Uterus (tissue), 4 donors: ENCODE measurements around the gene ZDBF2. TPM values are rescaled to one million over a fixed set of nuclear protein-coding genes. Genes with fewer than 3 reads are reported as not detected.
"Not testable (repeated sequence)": the region's sequence is repeated elsewhere in the genome, so short reads cannot be mapped to it uniquely, and the experiment has no call there.

Experiments used
- DNase-seq, 2 donors: peaks; one replicate each; pipeline ENCODE4 v3.0.0-alpha.2; 2019 to 2020
- H3K27ac ChIP-seq, 2 donors: fragments of 200-600 bp; sonication (generic); 1 replicate in 1 of 2; 2 replicates in 1 of 2; pipeline ENCODE4 v1.5.1; 2016 to 2018
- H3K27me3 ChIP-seq, 2 donors: fragments of 200-600 bp; sonication (generic); one replicate each; pipeline ENCODE4 v1.5.1; 2018 to 2019; ENCODE audit warnings: control low read depth in 1 of 2
- H3K36me3 ChIP-seq, 2 donors: fragments of 200-600 bp; sonication (generic); one replicate each; pipeline ENCODE4 v1.5.1; 2019; ENCODE audit warnings: control low read depth in 1 of 2
- H3K4me1 ChIP-seq, 2 donors: fragments of 200-600 bp; sonication (generic); one replicate each; pipeline ENCODE4 v1.5.1; 2018 to 2019; ENCODE audit warnings: control low read depth in 1 of 2
- H3K4me3 ChIP-seq, 2 donors: fragments of 200-600 bp; sonication (generic); 1 replicate in 1 of 2; 2 replicates in 1 of 2; pipeline ENCODE4 v1.5.1; 2018 to 2019; ENCODE audit warnings: mild to moderate bottlenecking in 1 of 2
- H3K9me3 ChIP-seq, 2 donors: fragments of 200-600 bp; sonication (generic); one replicate each; pipeline ENCODE4 v1.5.1; 2019; ENCODE audit warnings: control low read depth in 1 of 2
- POLR2A ChIP-seq, 2 donors: fragments of 450-650 bp; IDR thresholded peaks; one replicate each; pipeline ENCODE4 v1.6.1; 2016; ENCODE audit warnings: antibody characterized with exemption in 2 of 2, mild to moderate bottlenecking in 1 of 2, moderate library complexity in 1 of 2
- intact Hi-C: fragments of 100-400 bp; cut with DNase I; formaldehyde crosslinking; loops from one replicate; pipeline ENCODE4 v1.15.1; 2023; ENCODE audit warnings: low total_unique reads
- total RNA-seq, 4 donors: library from RNA; depleted of rRNA in 3 of 4; stranded (reverse); fragments of >200 nt in 3 of 4; gene quantifications; one replicate each; pipeline versions ENCODE4 v1.1.0 to v1.2.4, GENCODE V29; 2014 to 2023
- TF ChIP-seq, protein P1 (sequence below), 4 experiments: fragments of 200-600 bp in 2 of 4; fragments of 450-650 bp in 2 of 4; sonication (generic) in 2 of 4; IDR thresholded peaks; one replicate each; pipeline ENCODE4 v1.5.1; 2016 to 2019; ENCODE audit warnings: antibody characterized with exemption in 4 of 4, mild to moderate bottlenecking in 2 of 4, moderate library complexity in 1 of 4
- donor health status: DM: yes; HTN: yes; CAD: no.

Gene ZDBF2
- total RNA-seq, 4 donors from 2014 or later, result 9.7 to 33.7 (median 22.6) TPM

DNA sequence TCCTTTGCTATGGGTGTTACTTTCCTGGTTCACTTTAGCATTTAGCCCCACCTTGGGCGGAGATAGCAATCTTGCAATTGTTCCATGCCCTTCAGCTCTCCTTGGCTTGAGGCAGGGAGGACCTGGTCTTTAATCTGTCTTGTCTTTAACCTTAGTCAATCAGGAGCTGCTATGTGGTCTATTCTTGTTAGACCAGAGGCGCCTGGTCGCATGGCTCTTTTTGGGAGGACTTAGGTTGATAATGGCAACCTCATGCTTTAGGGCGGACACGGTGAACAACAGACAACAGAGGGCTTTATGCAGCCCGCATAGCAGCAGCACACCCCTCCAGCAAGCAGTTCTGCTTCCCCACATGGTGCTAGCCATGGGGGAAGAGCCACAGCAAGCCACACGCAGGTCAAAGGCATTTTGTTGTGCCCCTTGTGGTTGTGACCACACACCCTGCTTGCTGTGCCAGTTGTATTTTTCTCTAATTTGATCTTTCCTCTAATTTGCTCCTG lies 17.7 kb upstream of the ZDBF2 start:
- no peak for TF ChIP-seq POLR2A (IDR thresholded peaks at IDR 0.05)
- TF ChIP-seq, protein P1, sequence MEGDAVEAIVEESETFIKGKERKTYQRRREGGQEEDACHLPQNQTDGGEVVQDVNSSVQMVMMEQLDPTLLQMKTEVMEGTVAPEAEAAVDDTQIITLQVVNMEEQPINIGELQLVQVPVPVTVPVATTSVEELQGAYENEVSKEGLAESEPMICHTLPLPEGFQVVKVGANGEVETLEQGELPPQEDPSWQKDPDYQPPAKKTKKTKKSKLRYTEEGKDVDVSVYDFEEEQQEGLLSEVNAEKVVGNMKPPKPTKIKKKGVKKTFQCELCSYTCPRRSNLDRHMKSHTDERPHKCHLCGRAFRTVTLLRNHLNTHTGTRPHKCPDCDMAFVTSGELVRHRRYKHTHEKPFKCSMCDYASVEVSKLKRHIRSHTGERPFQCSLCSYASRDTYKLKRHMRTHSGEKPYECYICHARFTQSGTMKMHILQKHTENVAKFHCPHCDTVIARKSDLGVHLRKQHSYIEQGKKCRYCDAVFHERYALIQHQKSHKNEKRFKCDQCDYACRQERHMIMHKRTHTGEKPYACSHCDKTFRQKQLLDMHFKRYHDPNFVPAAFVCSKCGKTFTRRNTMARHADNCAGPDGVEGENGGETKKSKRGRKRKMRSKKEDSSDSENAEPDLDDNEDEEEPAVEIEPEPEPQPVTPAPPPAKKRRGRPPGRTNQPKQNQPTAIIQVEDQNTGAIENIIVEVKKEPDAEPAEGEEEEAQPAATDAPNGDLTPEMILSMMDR (IDR thresholded peaks at IDR 0.05), result no peak
- H3K27me3 ChIP-seq, result peaks cover 0 to 21% of the 10 kb centered on the region in 2 donors
- DNase-seq, result no peak

DNA sequence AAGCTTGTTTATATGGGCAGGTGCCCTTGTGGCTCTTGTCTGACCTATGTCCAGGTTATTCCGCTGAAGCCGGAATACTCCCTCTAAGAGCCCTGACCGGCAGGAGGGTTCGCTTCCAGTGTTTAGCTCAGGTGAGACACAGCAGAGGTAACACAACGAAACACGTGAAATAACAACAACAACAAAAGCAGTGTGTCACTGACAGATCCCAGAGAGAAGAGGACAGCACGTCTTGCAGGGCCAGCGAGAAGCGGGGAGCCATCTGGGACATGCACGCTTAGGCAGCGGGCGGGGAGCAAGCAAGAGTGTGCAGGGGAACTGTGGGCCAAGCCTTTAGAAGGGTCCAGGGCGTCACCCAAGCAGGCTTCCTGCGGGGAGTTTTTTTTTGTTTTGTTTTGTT lies 17.1 kb upstream of the ZDBF2 start:
- DNase-seq, result no peak
- Histone ChIP-seq H3K4me1 (no peaks in the 10 kb centered on the region), H3K27me3 (peaks cover 0 to 21% of the 10 kb centered on the region in 2 donors), H3K9me3 (no peaks in the 10 kb centered on the region), H3K4me3 (no peak overlapping the region), H3K27ac (no peak overlapping the region), H3K36me3 (no peaks in the 10 kb centered on the region)
- TF ChIP-seq POLR2A (IDR thresholded peaks at IDR 0.05), result no peak
- TF ChIP-seq, protein P1 (IDR thresholded peaks at IDR 0.05), result no peak
- intact Hi-C loops, result no loop called here

More for the DNA sequence above, 17.7 kb upstream of the ZDBF2 start:
- no peaks in the 10 kb centered on the region for H3K4me1 ChIP-seq
- no peaks in the 10 kb centered on the region for H3K36me3 ChIP-seq
- no peaks in the 10 kb centered on the region for H3K9me3 ChIP-seq
- H3K4me3 ChIP-seq, result no peak overlapping the region
- intact Hi-C loops, result no loop called here
- no peak overlapping the region for H3K27ac ChIP-seq

DNA sequence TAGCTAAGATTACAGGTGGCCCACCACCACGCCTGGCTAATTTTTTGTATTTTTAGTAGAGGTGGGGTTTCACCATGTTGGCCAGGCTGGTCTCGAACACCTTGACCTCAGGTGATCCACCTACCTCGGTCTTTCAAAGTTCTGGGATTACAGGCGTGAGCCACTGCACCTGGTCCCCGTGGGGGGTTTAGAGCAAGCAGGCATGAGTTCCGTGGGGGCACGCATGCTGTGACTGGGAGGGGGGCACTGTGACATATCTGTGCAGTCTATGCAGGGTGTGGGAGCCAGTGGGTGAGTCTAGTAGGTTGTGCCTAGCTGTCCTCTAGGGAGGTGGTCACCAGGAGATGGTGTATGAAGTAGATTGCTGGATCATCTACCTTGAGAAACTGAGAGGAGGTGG lies 16.6 kb upstream of the ZDBF2 start:
- Histone ChIP-seq H3K4me3 (no peak overlapping the region), H3K9me3 (no peaks in the 10 kb centered on the region), H3K36me3 (no peaks in the 10 kb centered on the region), H3K27me3 (peaks cover 0 to 22% of the 10 kb centered on the region in 2 donors), H3K4me1 (no peaks in the 10 kb centered on the region), H3K27ac (no peak overlapping the region)
- TF ChIP-seq, protein P1 (IDR thresholded peaks at IDR 0.05), result no peak
- no peak for TF ChIP-seq POLR2A (IDR thresholded peaks at IDR 0.05)
- DNase-seq, result no peak
- intact Hi-C loops, result no loop called here

DNA sequence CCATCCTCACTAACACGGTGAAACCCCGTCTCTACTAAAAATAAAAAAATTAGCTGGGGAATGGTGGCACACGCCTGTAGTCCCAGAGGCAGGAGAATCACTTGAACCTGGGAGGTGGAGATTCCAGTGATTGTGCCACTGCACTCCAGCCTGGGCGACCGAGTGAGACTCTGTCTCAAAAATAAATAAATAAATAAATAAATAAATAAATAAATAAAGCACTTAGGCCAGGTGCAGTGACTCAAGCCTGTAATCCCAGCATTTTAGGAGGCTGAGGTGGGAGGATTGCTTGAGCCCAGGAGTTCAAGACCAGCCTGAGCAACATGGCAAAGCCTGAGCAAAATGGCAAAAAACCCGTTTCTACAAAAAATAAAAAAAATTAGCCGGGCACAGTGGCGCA lies 15.8 kb upstream of the ZDBF2 start:
- H3K4me3 ChIP-seq, H3K4me1 ChIP-seq, H3K9me3 ChIP-seq, DNase-seq, H3K36me3 ChIP-seq, intact Hi-C loops, H3K27ac ChIP-seq: not testable (repeated sequence)
- peaks cover 0 to 29% of the 10 kb centered on the region in 2 donors for H3K27me3 ChIP-seq

DNA sequence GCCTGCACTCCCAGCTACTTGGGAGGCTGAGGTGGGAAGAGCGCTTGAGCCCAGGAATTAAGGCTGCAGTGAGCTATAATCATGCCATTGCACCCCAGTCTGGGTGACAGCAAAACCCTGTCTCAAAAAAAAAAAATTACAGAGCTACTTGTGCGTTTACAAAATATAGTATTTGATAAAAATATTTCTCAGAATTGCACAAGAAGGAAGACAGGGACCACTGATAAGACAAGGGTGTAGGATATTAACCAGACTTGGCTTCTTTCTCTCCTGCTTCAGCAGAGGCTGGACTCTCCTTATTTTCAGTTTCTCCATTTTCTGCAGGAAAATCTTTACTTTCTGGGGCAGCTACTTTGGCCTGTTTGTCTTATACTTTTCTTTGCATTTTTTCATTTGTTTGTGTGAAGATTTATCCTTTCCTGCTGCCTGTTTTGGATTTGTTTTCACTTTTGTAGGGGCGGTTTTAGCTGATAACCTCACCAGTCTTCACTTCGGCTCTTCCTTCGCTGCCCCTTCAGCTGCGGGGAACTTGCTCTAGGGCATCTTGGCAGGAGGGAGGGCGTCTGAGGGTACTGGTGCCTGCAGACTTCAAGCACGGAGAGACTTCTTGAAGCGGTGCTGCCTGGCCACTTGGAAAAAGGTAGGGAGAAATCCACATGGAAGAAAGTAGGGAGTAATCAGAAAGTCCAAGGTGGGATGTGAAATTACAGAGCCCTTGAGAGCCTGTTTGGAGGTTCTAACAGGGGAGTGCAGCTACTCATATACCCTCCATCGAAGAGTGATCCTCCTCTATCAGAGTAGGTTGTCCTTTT lies 14.9 kb upstream of the ZDBF2 start:
- intact Hi-C loops, result no loop called here
- TF ChIP-seq, protein P1 (IDR thresholded peaks at IDR 0.05), result no peak
- no peak for TF ChIP-seq POLR2A (IDR thresholded peaks at IDR 0.05)
- Histone ChIP-seq H3K27me3 (peaks cover 0 to 26% of the 10 kb centered on the region in 2 donors), H3K27ac (no peak overlapping the region), H3K36me3 (no peaks in the 10 kb centered on the region), H3K4me3 (no peak overlapping the region), H3K9me3 (no peaks in the 10 kb centered on the region), H3K4me1 (no peaks in the 10 kb centered on the region)
- DNase-seq, result no peak
